ENCODE results near the gene TAOK3. TPM values are rescaled to one million over a fixed set of nuclear protein-coding genes. Genes with fewer than 3 reads are reported as not detected.
A peak's percentile ranks its signal among the peaks of the same experiment; 100 is the strongest.

Gene TAOK3
- total RNA-seq (23.1 and 28.9 TPM in 2 replicates), polyA plus RNA-seq (7.6 and 11.3 TPM in 2 replicates), polyA minus RNA-seq (52.6 and 59.0 TPM in 2 replicates), Bru-seq, nascent RNA (percentile 75 among the genes with signal in this experiment), BruChase-seq, experiment 1, labeled RNA remaining after a 6-hour chase (percentile 69 among the genes with signal in this experiment), BruChase-seq, experiment 2, labeled RNA remaining after a 2-hour chase (percentile 66 among the genes with signal in this experiment)
- polyA plus RNA-seq (2011; cell fraction: cytosol; rRNA removed) = 16.0 and 16.1 TPM in 2 replicates
- 32.4 and 40.3 TPM in 2 replicates for polyA plus RNA-seq (2011; cell fraction: nucleus; rRNA removed)
- 33.8 and 43.3 TPM in 2 replicates for polyA plus RNA-seq (2012)
- polyA minus RNA-seq (2011; cell fraction: cytosol; rRNA and poly(A)+ RNA removed) = 6.0 TPM
- polyA minus RNA-seq (2011; cell fraction: nucleus; rRNA and poly(A)+ RNA removed) = 38.0 and 52.2 TPM in 2 replicates
- long read RNA-seq, full-length matches to known transcripts = 32 of 56 reads
- long read RNA-seq, partial matches to known transcripts = 4 of 56 reads
- long read RNA-seq, other reads (novel, unspliced or antisense) = 20 of 56 reads

DNA sequence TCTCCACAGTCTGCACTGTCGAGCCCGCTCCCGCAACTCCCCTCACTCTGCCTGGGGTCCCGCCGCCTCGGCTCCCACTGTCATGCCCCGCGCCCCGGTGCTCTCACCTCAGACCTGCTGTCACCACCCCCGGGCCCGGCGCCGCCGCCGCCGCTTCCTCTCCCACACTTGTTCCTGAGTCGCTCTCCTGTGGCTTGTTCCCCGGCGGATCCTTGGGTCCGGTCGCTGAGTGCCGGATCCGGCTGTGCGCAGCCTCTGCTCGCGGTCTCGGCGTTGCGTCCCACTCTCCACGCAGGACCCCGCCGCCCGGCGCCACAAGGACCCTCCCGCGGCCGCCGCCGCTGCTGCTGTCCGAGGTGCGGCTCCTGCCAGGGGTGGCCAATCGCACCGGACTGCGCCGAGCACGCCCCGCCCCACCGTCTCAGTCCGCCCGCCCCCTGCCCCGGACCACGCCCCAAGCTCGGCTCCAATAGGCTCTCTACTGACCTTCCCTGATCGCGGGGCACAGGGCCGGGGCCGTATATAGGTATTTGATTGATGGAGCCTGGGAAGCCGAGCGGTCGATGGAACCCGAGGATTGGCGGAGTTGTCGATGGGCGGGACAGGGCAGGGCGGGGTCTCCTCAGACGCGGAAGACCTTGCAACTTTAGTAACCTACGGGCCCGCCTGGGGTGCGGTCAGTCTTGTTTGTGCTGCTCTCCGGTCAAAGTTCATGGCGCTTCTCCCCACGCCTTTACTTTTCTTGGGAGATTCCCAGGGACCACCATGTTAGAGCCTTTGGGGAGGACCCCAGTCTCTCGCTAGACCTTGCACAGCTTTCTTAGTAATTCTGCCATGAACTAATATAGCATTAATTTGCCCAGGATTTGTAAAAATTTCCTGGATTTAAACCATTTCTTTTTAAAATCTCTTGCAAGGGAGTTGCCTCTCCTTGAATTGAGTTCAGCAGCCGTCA, at the start of gene TAOK3:
Gene TAOK3 (minus strand): TSS at position 367 of the 955 bp plus-strand sequence. CDS start 117,340 bp downstream, outside the sequence.
- H3K27me3 ChIP-seq (ENCODE audit: control insufficient read depth in 2 of 2, insufficient read depth in 2 of 2, low read length in 2 of 2) = no peaks in the 10 kb centered on the region
- TSS peak; percentile 71 for BruUV-seq (replicated peaks)
- H3K4me3 ChIP-seq (replicated peaks in 1 of 3; ENCODE audit: insufficient read depth in 1 of 3, low read depth in 1 of 3, low read length in 3 of 3) = peak within 1 kb of the TSS; percentile 78 to 95 (median 79)
- H3K79me2 ChIP-seq (ENCODE audit: control insufficient read depth, insufficient read depth, low read length) = peaks cover 45% of the 10 kb centered on the region
- no peaks in the 10 kb centered on the region for H3K9me1 ChIP-seq (replicated peaks; ENCODE audit: control insufficient read depth, extremely low read depth, insufficient read depth, low read length)
- POLR2A ChIA-PET = interaction anchor here (0.6 to 1.0 kb wide), 7 partner anchors 8 to 957 kb away, joined by 3 to 6 read pairs (median 4); no protein-coding TSS in a partner anchor
- H3K9ac ChIP-seq (replicated peaks; ENCODE audit: extremely low read depth, insufficient read depth, low read length) = peak within 1 kb of the TSS; percentile 67
- H3K4me1 ChIP-seq (ENCODE audit: control insufficient read depth, extremely low read depth, insufficient read depth, low read length) = peaks cover 18% of the 10 kb centered on the region
- H2AFZ ChIP-seq (ENCODE audit: low read depth, low read length) = peak within 1 kb of the TSS; percentile 76
- peak; percentile 92 for FAIRE-seq
- CTCF ChIA-PET = interaction anchor here (1.0 to 7.1 kb wide), 4 partner anchors 17 to 252 kb away, joined by 4 to 262 read pairs (median 4); no protein-coding TSS in a partner anchor
- no peaks in the 10 kb centered on the region for H3K9me3 ChIP-seq (replicated peaks; ENCODE audit: control insufficient read depth, insufficient read depth, low read length)
- intact Hi-C loops (cut with micrococcal nuclease) (loop anchor here (1.0 to 10.0 kb wide), 4 partner anchors 14 to 688 kb away; no protein-coding TSS in a partner anchor), dilution Hi-C loops (cut with MboI; ENCODE audit: extremely low pct_ligation_motif_present, low sequenced_read_pairs) (no loop called here)
- H3K36me3 ChIP-seq (ENCODE audit: control insufficient read depth in 2 of 2, extremely low read depth in 1 of 2, insufficient read depth in 2 of 2, low read length in 2 of 2) = no peaks in the 10 kb centered on the region
- H3K27ac ChIP-seq (ENCODE audit: insufficient read depth, low read depth, low read length) = peak within 1 kb of the TSS; percentile 17
- TF ChIP-seq POLR2AphosphoS5 (IDR thresholded peaks at IDR 0.05; ENCODE audit: insufficient read depth, low read depth, low read length) = peak; percentile 84
- TF ChIP-seq EZH2 (IDR thresholded peaks at IDR 0.05; ENCODE audit: borderline replicate concordance, low read depth, low read length, severe bottlenecking) = no peak
- TF ChIP-seq MYC (IDR thresholded peaks at IDR 0.05; ENCODE audit: low read depth, low read length) = no peak
- no peak for TF ChIP-seq FOS (IDR thresholded peaks at IDR 0.05; ENCODE audit: borderline replicate concordance, insufficient read depth, low read length)
- peak; percentile 97 for TF ChIP-seq POLR2A (IDR thresholded peaks at IDR 0.05; ENCODE audit: low read depth, low read length)
- peak within 1 kb of the TSS; percentile 90 for H3K4me2 ChIP-seq (ENCODE audit: insufficient read depth, low read length)
- peak; percentile 98 for DNase-seq (ENCODE audit: low read depth, low spot score)
- H4K20me1 ChIP-seq (replicated peaks; ENCODE audit: control insufficient read depth, extremely low read depth, insufficient read depth, low read length) = no peaks in the 10 kb centered on the region

All from endothelial cell of umbilical vein (primary cell).